GM21737 (cell line): ENCODE results near the gene USP35.

ENCODE experiments used
- ATAC-seq: cut with Tn5 transposase; IDR thresholded peaks from one replicate; pipeline ENCODE4 v1.9.1; 2021; ENCODE audit warnings: mild to moderate bottlenecking, moderate library complexity; ENCODE audit not compliant: unreplicated experiment

USP35 gene, protein sequence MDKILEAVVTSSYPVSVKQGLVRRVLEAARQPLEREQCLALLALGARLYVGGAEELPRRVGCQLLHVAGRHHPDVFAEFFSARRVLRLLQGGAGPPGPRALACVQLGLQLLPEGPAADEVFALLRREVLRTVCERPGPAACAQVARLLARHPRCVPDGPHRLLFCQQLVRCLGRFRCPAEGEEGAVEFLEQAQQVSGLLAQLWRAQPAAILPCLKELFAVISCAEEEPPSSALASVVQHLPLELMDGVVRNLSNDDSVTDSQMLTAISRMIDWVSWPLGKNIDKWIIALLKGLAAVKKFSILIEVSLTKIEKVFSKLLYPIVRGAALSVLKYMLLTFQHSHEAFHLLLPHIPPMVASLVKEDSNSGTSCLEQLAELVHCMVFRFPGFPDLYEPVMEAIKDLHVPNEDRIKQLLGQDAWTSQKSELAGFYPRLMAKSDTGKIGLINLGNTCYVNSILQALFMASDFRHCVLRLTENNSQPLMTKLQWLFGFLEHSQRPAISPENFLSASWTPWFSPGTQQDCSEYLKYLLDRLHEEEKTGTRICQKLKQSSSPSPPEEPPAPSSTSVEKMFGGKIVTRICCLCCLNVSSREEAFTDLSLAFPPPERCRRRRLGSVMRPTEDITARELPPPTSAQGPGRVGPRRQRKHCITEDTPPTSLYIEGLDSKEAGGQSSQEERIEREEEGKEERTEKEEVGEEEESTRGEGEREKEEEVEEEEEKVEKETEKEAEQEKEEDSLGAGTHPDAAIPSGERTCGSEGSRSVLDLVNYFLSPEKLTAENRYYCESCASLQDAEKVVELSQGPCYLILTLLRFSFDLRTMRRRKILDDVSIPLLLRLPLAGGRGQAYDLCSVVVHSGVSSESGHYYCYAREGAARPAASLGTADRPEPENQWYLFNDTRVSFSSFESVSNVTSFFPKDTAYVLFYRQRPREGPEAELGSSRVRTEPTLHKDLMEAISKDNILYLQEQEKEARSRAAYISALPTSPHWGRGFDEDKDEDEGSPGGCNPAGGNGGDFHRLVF

DNA sequence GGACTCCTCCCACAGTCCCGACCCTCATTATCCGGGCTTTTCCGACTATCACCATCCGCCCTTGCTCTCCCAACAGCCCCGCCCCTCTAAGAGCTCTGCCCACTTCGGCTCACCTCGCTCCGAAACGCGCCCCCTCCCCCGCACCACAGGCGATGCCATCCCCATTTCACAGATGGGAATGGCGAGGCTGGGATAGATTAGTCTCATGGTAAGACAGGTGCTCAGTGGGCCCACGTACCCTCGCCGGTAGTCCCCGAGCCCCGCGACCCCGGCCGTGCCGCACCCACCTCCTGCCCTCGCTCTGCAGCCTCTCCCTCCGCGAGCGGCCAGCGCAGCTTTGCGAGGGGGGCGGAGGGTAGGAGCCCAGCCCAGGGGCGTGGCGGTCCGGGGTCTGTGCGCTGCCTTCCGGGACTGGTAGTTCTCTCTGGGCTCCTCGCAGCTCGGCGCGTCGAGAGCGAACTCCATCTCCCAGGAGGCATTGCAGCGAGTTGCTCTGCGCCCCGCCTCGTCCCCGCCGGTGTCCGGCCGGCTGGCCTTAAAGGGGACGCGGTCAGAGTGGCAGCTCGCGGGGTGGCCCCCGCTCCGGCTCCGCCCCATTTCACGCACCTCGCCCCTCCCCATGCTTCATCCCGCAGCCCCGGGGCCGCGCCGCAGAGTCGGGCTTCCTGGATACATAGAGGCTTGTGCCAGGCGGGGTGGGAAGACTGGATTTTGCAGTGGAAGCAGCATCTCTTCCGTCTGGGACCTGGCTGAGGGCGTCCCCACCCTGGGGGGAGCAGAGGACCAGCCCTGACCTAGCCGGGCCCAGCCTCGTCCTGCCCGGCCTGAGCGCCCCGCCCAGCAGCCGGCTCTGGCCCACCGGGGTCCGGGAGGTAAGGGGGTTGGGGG is at the start of gene USP35, which contains the start of gene KCTD21:
TSS of gene USP35 (plus strand) at position 634 of the 888 bp plus-strand sequence. CDS start 7,327 bp downstream, outside the sequence.
TSS of gene KCTD21 (minus strand) at position 341 of the 888 bp plus-strand sequence. CDS start 14,072 bp downstream, outside the sequence.
- peak; percentile 94 for ATAC-seq

DNA sequence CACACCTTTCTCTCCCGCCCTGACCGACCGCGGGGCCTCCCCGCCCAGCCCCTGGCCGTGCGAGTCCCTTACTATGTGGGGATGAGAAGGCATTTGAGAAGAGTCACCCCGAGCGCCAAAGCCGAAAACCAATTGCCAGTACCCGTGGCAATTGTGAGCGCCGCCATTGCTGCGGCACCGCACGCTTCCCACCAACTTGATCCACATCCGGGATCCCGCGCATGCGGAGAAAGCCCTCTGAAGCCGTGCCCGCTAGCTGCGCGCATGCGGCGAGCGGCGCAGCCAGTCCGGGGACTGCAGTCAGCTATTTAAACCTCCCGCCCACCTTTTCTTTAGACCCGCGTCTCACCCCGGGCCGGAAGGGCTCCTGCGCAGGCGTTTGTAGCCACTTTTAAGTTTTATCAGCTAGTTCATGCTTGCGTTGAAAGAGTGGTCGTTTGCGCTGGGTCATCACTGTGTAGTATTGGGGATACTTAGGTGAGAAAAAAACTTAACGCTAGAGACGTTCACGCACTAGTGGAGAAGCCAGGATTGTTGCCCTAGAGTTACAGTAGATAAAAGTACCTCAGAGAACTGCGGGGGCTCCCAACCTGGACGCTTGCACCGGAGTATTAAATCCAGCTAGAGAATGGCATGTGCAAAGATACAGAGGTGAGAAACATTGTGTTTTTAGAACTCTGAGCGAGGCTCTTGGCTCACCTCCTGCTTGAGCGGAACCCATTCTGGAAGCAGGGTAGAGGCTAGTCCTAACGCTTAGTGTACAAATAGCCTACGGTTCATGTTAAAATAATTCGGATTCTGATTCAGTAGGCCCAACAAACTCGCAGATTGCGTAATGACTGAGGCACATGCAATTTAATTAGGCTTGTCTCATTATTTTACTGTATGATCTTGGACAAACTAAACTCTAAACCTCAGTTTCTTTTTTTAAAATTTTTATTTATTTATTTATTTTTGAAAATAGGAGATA is 49.0 kb upstream of the USP35 start, which contains the start of gene ALG8:
TSS of gene ALG8 (minus strand) at position 205 of the 970 bp plus-strand sequence. CDS start at position 167, 38 bp downstream.
- ATAC-seq, result peak; percentile 91

DNA sequence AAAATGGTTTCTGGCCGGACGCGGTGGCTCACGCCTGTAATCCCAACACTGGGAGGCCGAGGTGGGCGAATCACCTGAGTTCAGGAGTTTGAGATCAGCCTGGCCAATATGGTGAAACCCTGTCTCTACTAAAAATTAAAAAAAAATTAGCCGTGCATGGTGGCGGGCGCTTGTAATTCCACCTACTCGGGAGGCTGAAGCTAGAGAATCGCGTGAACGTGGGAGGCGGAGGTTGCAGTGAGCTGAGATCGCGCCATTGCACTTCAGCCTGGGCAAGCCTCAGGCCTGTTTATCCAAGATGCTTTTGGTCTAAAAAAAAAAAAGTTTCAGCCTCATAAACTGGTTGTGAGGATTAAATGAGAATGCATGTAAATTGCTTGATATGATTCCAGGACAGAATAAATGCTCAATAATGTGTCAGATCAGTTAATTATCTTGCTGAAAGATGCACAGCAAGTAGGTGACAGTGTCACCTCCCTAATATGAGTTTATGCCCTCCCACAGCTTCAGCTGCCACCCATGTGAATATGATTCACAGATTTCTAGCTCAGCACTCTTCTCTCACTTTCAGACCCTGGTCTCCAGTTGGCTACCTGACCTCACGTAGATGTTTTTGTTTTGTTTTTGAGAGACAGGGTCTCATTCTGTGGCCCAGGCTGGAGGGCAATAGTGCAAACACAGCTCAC is 48.2 kb upstream of the USP35 start:
- ATAC-seq, result no peak

DNA sequence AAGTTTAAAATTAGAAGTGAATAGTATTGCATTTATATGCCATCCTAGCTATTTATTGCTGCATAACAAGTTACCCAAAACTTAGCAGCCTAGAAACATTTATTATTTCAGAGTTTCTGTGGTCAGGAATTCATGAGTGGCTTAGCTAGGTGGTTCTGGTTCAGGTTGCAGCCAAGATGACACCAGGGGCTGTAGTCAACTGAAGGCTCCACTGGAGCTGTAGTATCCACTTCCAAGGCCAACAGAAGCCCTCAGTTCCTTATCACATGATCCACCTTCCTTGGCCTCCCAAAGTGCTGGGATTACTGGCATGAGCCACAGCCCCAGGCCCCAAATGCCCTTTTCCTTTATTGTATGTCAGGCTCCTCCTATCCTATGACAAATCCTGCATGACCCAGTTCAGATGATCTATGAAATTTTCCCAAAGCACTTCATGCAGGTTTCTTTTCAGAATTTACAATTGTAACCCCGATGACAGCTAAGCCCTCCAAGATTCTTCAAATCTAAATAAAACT is 43.2 kb upstream of the USP35 start:
- ATAC-seq, result no peak

DNA sequence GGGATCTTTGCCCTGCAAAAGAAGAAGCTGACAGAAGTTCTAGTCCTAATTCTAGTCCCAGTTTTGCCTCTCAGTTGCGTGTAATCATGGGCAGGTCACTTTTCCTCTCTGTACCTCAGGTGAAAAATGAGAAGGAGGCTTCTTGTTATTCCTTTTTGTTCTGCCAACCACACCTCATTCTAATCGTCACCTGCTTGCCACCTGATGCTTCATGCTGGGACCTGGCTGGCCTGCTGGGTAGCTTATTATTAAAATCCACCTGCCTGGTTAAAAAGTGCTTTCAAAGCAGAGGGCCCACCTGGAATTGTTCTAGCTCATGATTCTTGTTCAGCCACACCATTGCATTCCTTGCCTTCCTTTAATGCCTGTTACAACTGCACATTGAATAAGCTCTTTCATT is 40.9 kb upstream of the USP35 start:
- ATAC-seq, result no peak

DNA sequence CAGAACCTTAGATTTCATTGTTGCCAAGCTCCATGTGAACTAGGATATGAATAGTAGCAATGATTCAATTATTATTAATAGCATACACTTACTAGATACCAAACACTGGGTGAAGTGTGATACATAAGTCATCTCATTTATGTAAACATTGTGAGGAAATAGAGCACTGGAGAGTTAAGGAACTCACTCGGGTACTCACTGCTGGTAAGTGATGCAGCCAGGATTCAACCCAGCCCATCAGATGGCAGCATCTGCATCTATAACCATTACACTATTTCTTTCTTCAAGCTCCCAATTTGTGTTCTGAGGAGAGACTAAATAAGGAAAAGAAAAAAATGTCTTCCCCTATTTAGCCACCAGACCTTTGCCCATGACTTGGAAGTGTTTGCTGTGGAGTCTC is 39.1 kb upstream of the USP35 start:
- ATAC-seq, result no peak

DNA sequence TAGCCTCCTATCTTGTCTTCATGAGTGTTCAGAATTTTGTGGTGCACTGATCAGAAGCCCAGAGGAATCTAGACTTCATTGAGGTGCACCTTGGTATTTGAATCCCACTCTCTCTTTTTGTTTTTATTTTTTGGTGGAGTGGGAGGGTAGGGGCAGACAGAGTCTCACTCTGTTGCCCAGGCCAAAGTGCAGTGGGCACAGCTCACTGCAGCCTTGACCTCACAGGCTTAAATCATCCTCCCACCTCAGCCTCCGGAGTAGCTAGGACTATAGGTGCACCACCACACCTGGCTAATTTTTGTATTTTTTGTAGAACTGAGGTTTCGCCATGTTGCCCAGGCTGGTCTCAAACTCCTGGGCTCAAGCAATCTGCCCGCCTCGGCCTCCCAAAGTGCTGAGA is 38.4 kb upstream of the USP35 start:
- no peak for ATAC-seq

DNA sequence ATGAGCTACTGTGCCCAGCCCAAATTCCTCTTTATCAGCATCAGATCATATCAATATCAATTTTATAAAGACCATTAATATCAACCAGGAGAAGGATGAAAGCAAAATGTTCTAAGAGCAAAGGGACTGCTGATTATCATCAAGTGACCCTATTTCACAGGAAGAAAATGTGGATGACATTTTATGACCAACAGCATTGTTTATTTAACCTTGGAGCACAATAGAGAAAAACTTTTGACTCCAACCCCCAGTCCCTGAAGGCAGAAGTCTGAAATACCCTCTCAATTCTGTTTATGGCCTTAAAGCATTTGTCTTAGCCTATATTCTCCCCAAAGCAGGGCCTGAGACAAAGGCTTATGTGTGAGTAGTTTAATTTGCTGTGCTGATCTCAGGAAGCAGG is 38.0 kb upstream of the USP35 start:
- ATAC-seq, result no peak

DNA sequence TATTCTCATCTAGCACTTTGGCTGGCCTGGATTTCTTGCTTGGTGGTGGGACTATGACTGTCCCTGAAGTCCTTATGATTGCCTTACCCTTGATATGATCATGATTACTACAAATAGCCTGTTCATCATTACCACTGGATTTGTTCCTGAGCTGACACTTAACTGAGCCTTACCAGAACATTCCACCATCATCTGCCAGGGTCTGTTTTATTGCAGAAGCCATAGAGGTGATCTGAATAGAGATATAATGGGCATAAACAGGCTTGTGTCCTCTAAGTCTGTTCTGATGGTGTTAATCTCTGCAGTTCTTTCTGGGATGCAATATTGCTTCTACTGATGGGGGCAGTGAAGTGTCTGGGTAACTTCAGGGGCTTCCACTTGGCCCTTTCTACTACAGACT is 36.9 kb upstream of the USP35 start:
- no peak for ATAC-seq

DNA sequence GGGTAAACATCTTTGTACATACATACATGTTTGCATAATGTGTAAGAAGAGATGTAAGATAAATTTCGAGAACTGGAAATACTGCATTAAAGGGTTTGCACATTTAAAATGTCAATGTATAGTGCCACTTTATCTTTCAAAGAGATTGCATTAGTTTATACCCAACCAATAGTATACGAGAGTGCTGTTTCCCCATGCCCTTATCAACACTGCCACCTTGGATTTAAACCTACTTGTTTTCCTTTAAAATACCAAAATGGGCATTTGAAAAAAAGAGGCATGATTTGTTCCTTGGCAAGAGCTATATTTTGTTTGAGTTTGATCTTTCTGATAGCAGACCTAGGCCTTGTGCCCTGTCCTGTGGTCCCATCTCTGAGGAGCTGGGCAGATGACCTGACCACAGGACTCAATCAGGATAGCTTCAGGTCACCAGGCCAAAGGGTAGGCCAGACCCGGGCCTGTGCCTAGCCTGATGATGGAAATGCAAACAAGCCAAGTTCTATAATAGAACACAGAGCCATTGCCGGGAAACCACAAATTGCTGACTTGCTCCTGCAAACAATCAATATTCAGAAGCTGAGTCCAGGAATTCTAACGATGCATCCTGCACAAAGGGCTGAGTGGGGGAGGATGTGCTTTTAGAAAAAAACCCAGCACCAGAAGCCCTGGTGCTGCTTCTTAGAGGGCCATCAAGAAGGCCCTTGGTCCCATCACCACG is 32.4 kb upstream of the USP35 start:
- ATAC-seq, result no peak

DNA sequence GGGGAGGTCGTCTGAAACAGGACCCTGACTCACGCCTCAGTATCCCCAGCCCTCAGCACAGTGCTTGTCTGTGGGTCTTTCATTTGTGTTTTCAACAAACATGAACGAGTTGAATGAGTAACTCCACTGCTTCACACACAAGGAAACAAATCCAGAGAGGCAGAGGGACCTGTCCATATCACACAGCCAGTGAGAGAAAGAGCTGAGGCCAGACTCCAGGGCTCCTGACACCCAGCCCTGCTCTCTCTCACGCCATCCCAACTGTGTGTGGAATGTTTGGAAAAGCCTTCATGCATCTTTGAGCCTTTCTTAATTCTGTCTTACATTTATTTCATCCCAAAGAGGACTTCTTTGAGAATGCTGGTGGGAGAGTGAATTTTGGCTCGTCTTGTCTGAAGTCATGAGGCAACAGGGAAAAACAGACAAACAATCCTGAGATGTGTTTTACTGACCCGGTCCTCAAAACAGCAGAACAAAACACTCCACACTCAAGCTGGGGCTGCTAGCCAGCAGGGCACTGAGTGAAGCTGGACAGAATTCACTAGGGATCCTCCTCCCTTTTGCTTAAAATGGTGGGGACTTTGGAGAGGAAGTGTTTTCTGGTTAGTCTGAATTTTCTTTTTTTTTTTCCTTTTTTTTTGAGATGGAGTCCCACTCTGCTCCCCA is 29.6 kb upstream of the USP35 start:
- no peak for ATAC-seq

DNA sequence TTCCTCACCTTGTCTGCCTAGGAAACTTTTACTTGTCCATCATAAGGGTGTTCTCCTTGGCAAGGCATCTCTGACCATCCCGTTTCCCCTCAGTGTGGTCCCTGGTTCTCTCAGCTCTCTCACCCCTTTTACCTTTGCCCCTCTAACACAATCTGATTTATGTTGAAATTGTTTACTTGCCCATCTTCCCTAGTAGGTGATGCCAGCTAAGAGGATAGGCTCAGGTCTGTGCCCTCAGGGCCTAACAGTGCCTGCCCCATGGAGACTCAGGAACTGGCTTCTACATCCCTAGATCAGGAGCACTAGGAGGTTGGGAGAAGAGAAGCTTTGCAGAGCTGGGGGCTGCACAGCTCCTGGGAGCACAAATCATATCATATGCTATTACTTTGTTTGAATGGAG is 28.2 kb upstream of the USP35 start:
- no peak for ATAC-seq

DNA sequence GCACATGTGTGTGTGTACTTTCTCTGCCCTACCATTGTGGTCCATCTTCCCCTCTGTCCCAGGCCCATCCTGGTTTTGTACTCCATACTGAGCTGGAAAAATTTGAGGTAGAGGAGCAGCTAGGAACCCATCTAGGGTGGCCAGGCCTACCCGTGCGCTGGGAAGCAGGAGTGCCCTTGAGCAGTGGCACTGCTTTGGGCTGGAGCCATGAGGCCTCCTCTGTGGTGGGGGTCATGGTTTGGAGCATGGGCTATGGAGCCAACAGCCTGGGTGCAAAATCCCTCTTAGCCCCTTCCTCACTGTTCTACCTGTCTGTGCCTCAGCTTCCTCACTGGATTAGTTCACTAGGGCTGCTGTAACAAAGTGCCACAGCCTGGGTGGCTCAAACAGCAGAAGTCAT is 27.4 kb upstream of the USP35 start:
- ATAC-seq, result no peak

DNA sequence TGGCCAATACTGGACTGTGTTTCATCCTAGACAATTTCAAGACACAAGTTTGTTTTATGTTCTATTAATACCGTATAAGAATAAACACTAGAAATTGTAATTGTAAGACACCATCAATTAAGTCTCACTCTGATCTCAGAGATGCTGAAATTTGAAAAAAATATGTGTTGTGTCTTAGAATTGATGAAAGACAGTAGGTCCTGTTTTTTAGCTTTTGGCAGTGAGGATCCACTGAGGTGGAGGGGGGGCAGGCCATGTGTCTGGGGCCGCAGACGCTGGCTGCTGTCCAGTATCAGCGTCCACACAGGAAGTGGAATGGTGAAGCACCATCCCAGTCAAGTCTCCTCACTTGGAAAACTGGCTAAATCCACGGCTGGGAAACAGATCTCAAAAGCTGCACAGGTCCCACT is 26.8 kb upstream of the USP35 start:
- ATAC-seq, result no peak

DNA sequence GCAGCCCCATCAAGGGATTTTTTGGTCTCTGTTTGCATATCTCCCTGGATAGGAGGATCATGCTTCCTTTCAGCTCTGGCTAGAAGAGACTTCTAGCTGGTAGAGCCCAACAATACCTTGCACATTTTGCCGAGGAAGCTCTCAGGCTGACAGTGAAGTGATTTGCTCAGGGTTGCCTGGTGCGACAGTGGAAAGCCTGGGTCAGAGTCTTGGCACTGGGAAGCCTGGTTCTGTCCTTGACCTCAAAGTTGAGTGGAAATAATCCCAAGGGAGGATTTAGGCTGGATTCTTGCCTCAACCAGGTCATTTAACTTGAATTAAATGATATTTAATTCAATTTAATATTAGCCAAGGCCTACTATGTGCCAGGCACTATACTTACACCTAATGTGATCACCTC is 24.9 kb upstream of the USP35 start:
- ATAC-seq, result no peak

DNA sequence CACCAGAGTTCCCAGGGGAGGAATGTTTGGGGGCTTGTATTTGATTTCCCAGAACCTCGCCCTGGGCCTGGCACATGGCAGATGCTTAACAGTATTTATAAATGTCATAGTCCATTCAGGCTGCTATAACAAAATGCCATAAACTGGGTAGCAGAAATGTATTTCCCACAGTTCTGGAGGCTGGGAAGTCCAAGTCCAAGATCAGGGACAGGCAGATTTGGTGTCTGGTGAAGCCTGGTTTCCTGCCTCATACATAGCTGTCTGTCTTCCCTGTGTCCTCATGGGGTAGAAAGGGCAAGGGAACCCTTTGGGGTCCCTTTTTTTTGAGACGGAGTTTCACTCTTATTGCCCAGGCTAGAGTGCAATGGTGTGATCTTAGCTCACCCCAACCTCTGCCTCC is 24.2 kb upstream of the USP35 start:
- ATAC-seq, result no peak

DNA sequence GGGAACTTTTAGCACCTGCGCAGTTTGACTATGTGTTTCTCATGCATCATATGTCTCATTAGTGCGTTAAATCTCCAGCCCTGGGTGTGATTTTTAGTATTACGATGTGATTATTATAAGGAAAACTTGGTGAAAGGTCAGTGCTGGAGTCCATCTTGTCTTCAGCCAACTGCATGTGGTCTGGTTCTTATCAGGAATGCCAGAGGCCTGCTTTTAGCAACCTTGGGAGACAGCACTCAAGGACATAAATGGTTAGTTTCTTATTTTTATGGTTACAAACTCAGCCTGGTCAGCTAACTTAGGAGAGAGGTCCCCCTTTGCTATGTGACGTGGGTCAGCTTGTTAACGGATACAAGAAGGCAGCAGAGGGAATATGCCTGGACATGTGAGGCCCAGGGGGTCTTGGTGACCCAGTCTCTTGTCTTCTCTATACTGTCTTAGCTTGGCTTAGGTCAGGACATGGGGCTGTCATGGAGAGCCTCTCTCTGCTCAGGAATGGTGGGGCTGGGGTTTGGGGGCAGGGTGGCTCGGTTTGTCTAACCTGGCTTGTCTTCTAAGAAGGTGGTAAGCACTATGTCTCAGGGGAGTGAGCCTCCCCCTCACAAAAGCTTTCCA is 21.8 kb upstream of the USP35 start:
- no peak for ATAC-seq
